HG02943 (cell line): ENCODE results near the gene SH3RF1.

Source experiments
- ATAC-seq: cut with Tn5 transposase; IDR thresholded peaks from one replicate; pipeline ENCODE4 v1.9.1; 2021; ENCODE audit warnings: mild to moderate bottlenecking, low read depth, moderate library complexity; ENCODE audit not compliant: unreplicated experiment

Gene SH3RF1

GRCh38 chr4:169142391-169142790 lies 128.4 kb downstream of the SH3RF1 start:
- no peak for ATAC-seq

GRCh38 chr4:169139021-169139420 lies 131.7 kb downstream of the SH3RF1 start:
- ATAC-seq, result no peak

DNA sequence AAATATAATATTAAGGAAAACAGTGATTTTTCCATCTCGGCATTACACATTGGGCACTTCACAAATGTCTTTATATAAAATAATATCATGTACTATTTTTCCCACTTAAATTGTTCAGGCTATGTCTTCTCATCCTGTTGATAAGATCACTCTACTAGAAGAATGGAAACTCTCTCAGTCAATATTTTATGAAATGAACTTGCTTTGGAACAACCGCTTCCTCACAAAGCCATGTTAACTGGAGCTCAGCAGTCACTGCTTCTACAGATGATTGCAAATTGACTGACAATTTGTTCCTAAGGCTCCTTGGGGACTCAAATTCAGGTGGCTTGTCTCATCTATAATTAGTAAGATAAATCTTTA lies 133.2 kb downstream of the SH3RF1 start:
- no peak for ATAC-seq

- ATAC-seq, result no peak
Measured at GRCh38 chr4:169136796-169137557, 133.8 kb downstream of the SH3RF1 start.

DNA sequence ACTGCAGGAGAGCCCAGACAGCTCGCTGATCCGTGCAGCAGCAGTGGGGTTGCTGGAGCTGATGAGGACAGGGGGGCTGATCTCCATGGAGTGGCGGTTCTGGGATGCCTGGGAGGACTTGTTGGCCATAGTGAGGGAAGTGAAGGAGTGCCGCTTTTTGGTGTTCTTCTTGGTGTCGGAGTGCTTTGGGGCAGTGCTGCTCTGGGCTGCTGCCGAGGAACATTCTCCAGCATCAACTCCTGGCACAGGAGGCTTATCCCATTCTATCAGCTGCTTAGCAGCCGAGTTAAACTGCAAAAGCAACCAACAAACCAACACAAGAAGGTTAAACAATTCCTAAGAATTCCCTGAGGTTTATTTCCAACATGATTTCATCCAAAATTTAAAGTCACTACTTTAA lies 134.4 kb downstream of the SH3RF1 start:
- ATAC-seq, result no peak

DNA sequence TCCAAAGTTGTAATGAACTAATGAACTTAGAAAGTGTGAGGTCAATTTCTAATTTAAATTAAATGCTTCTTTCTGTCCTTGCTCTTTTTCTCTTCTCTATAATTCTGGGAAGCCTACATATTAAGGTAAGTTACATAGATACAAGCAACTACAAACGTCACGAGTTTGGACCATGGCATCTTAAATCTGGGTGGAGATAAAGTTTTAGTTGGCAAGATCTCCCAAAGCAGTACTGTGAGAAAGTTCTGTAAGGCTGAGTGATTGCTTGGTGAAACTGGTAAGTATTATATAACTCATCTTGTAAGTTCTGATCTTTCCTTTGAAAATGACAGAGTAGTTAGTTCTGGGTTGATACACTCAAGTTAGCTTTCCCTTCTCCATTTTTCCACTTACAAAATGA lies 135.0 kb downstream of the SH3RF1 start:
- no peak for ATAC-seq

DNA sequence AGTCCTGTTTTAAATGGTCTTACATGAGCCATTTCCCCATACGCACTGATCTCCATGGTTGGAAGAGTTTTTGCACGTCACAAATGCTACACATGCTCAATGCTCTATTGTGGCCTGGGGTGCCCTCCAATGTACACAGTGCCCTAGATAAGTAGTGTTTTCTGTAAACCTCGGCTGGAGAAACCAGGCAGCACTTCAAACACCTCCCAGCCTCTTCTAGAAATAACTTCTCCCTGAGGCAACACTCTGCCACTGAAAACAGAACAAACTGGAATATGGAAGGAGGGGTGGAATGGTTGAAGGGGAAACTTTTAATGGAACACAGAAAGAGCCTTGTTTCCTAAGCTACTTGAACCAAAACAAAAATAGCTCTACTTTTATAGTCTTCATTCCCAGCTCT lies 136.8 kb downstream of the SH3RF1 start:
- no peak for ATAC-seq

DNA sequence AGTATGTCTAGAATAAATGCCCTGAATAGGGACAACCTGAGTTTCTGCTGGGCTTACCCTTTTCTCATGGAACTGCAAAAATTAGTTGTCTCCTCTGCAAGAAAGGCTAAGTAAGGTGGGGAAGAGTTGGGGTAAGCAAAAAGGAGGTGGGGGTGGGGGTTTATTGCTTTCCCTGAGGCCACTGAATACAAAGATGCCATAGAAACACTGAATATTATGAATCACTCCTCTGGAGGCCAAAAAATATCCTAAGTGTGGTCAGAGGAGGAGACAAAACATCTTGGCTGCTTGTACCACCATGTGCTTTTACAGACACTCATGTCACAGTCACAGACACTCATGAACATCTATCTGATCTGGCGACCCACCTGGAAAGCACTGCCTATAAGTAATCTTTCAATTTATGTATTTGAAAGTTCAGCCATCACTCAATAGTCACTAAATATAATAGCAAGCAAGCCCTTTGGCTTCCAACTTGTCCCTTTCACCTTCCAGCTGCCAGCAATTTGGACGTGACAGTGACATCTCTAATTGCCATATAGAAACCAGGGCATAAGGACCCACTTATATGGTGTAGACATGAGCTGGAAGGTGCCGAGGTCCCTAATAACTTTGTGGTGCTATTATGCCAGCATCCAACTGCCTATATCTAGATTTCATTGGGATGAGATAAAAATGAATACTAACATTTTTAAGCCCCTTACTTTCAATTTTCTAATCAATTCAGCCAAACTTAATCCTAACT lies 138.0 kb downstream of the SH3RF1 start:
- no peak for ATAC-seq

DNA sequence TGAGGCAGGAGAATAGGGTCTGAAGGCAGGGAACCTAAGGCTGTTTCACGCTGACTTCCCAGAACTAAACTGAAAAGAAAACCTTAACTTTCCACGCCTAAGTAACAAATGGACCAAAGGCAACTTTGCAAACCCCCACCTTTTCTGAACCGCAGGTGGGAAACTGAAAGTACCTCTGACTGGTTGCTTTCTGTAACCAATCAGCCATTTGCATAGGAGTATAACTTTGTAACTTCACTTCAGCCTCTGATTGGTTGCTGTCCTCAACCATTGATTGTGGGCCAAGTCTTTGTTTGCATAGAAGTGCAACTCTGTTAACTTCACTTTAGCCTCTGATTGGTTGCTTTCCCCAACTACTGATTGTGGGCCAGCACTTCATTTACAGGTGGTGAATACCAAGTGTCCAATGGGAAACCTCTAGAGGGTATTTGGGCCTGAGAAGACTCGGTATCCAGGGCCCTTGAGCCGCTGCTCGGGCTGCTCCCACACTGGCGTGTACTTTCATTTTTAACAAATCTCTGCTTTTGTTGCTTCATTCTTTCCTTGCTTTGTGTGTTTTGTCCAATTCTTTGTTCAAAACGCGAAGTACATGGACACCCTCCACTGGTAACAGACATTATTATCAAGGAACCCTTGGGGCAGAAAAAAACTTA lies 139.1 kb downstream of the SH3RF1 start:
- no peak for ATAC-seq

DNA sequence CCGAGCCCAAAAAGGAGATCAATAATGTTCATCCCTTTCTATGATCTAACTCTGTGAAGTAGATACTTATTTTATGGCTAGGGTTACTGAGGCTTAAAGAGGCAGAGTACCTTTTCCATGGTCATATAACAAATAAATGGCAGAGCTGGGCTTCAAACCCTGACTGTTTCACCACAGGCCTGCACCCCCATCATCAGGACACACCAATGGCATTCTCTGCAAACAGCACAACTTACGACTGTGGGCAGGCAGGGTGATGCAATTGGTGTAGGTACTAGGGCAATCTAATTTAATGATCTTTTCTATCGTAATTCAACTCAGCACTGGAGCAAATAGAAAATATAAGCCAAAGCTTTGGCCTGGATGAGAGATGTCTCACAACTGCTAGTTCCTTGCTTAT lies 141.9 kb downstream of the SH3RF1 start:
- no peak for ATAC-seq

GRCh38 chr4:169127314-169127713 lies 143.4 kb downstream of the SH3RF1 start:
- ATAC-seq, result no peak

GRCh38 chr4:169124661-169125060 lies 146.1 kb downstream of the SH3RF1 start:
- ATAC-seq, result no peak

- ATAC-seq, result no peak
Measured at GRCh38 chr4:169122422-169122821, 148.3 kb downstream of the SH3RF1 start.

DNA sequence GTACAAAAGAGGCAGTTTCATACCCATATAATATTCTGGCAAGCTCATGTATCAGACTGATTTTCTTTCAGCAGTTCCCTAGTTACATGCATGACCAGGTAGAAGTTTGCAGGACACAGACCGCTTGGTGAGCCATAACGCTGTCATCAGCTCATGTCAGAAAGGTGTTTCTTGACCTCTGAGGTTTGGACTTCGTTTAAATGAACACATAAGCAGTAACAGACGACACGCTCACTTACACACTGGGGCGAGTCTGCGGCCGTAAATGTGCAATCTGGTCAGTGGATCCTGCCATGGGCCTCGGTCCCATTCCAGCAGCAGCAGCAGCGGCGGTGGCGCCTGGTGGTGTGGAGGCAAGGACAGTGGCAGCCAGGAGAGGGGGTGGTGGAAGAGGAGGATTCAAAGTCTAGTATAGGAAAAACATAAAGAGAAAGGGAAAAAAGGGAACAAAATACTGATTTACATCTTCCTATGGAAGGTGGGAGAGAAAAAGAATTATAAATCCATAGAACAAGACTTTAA lies 148.8 kb downstream of the SH3RF1 start:
- no peak for ATAC-seq

DNA sequence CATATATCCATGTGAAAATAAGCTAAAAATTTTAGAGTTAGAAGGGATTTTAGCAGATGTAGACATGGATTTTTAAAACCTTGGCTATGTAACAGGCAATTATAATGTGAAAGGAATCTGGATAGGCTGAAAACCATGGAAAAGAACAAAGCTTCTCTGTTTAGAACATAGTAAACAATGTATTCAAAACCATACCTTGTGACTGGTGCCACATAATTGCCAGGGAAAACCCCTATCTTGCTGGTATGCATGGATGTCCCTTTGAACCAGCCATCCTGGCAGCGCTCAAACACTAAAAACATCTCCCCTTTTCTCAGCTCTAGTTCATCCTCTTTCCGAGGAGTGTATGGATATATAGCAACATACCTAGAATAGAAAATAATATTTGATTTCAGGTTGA lies 150.1 kb downstream of the SH3RF1 start:
- ATAC-seq, result no peak

DNA sequence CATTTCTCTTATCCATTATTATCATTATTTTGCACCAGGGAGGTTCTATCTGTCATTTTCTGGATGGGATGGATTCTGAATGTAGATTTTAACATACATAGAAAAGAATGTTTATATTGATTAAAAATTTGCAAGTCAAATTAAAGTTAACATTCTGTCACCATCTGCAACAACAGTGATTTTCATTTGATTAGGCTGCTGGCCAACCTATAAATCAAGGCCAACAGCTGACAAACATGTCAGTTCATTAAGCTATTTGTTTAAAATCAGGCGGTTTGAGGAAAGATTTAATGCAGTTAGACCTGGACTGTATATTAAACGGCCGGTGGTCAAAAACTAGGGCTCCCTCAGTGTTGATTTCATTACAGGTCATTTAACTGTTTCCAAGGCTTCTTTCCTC lies 151.2 kb downstream of the SH3RF1 start:
- ATAC-seq, result no peak

DNA sequence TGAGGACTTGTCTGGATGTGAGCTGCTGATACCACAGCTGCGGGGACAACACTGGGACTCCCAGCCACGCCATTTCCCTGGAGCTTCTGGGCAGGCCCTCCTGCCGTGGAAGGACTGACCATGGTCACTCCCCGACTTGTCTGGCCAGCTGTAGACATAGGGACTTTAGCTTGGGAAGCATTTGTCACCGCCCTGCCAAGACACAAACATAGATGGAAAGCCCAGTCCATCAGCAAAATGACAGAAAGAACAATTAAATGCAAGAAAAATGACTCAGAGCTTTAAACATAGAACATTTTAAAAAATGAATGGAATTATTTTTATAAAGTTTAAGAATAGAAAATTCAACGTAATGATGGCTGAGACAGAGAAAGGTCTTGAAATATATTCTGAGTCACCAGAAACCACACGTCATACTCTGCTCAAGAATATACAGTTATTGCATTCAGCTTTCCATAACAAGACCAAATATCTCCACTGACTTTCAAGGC lies 153.1 kb downstream of the SH3RF1 start:
- ATAC-seq, result no peak

- no peak for ATAC-seq
Measured at GRCh38 chr4:169116270-169116901, 154.4 kb downstream of the SH3RF1 start.

- no peak for ATAC-seq
Measured at GRCh38 chr4:169115897-169116254, 154.9 kb downstream of the SH3RF1 start.

DNA sequence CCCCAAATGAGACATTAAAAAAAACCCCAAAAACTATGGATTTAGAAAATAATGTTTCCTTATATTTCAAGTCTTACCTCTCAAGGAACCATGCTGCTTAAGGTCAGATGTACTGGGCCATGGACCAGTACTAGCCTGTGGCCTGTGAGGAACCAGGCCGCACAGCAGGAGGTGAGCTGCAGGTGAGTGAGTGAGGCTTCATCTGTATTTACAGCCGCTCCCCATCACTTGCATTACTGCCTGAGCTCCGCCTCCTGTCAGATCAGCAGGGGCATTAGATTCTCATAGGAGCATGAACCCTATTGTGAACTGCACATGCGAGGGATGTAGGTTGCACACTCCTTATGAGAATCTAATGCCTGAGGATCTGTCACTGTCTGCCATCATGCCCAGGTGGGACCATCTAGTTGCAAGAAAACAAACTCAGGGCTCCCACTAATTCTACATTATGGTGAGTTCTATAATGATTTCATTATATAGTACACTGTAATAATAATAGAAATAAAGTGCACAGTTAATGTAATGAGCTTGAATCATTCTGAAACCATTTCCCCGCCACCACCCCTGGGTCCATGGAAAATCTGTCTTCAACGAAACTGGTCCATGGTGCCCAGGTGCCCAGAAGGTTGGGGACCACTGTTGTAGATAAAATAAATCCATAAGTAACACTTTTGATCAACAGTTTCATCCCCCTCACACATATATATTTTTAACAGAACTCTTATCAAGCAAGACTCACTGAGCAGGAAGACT lies 155.4 kb downstream of the SH3RF1 start:
- no peak for ATAC-seq
